HepG2 (cell line): ENCODE results near the gene TNS1. TPM values are rescaled to one million over a fixed set of nuclear protein-coding genes. Genes with fewer than 3 reads are reported as not detected.

Experiments
- ARNT ChIP-seq: fragments of 450-650 bp; IDR thresholded peaks from 2 replicates; pipeline ENCODE4 v1.6.1; 2017
- ATAD3A ChIP-seq: sonication (generic); formaldehyde crosslinking; IDR thresholded peaks from 2 replicates; pipeline ENCODE4 v1.4.0; 2020; ENCODE audit warnings: missing genetic modification reagents
- ATF2 ChIP-seq: sonication (generic); formaldehyde crosslinking; IDR thresholded peaks from 2 replicates; pipeline ENCODE4 v1.4.0; 2020; ENCODE audit warnings: missing genetic modification reagents
- BHLHE40 ChIP-seq: IDR thresholded peaks from 2 replicates; pipeline ENCODE4 v1.6.1; 2011; ENCODE audit warnings: low read length, improper control_type of control experiment
- CBX5 ChIP-seq: sonication (generic); formaldehyde crosslinking; IDR thresholded peaks from 2 replicates; pipeline ENCODE4 v1.4.0; 2020; ENCODE audit warnings: missing genetic modification reagents, borderline replicate concordance
- FUBP1 ChIP-seq: sonication (generic); formaldehyde crosslinking; IDR thresholded peaks from 2 replicates; pipeline ENCODE4 v1.5.1; 2020; ENCODE audit warnings: missing genetic modification reagents, mild to moderate bottlenecking, borderline replicate concordance
- GZF1 ChIP-seq: sonication (generic); formaldehyde crosslinking; IDR thresholded peaks from 2 replicates; pipeline ENCODE4 v1.5.1; 2020; ENCODE audit warnings: mild to moderate bottlenecking, missing genetic modification reagents
- KMT2B ChIP-seq: IDR thresholded peaks from 2 replicates; pipeline ENCODE4 v1.6.1; 2016; ENCODE audit warnings: missing genetic modification reagents, missing compliant biosample characterization
- NR2F1 ChIP-seq, 2 experiments: fragments of 450-650 bp in 1 of 2; formaldehyde crosslinking in 1 of 2; IDR thresholded peaks; 2 replicates each; pipeline versions ENCODE4 v1.5.0 to v1.6.1; 2016 to 2020; ENCODE audit warnings: mild to moderate bottlenecking in 1 of 2, missing compliant biosample characterization in 1 of 2, missing genetic modification reagents in 1 of 2, moderate library complexity in 1 of 2
- POLR2AphosphoS5 ChIP-seq: IDR thresholded peaks from 2 replicates; pipeline ENCODE4 v1.6.1; 2012; ENCODE audit warnings: low read depth, low read length
- RXRA ChIP-seq: sonication (generic); formaldehyde crosslinking; IDR thresholded peaks from 2 replicates; pipeline ENCODE4 v1.5.1; 2020; ENCODE audit warnings: missing genetic modification reagents
- SALL1 ChIP-seq: sonication (generic); formaldehyde crosslinking; IDR thresholded peaks from 2 replicates; pipeline ENCODE4 v1.8.0; 2022; ENCODE audit warnings: mild to moderate bottlenecking, missing genetic modification reagents
- SAP130 ChIP-seq: IDR thresholded peaks from 2 replicates; pipeline ENCODE4 v1.6.1; 2016; ENCODE audit warnings: low read depth
- SETDB1 ChIP-seq: sonication (generic); formaldehyde crosslinking; IDR thresholded peaks from 2 replicates; pipeline ENCODE4 v1.5.1; 2020; ENCODE audit warnings: missing genetic modification reagents, mild to moderate bottlenecking, borderline replicate concordance
- SMARCC2 ChIP-seq: fragments of 450-650 bp; IDR thresholded peaks from 2 replicates; pipeline ENCODE4 v1.6.1; 2017; ENCODE audit warnings: antibody characterized with exemption, mild to moderate bottlenecking
- TBL1XR1 ChIP-seq: fragments of 150-350 bp; IDR thresholded peaks from 2 replicates; pipeline ENCODE4 v1.6.1; 2014; ENCODE audit warnings: borderline replicate concordance, low read length; ENCODE audit not compliant: partially characterized antibody
- WIZ ChIP-seq: sonication (generic); formaldehyde crosslinking; IDR thresholded peaks from 2 replicates; pipeline ENCODE4 v1.5.1; 2020; ENCODE audit warnings: mild to moderate bottlenecking, missing genetic modification reagents
- ZEB1 ChIP-seq: IDR thresholded peaks from 2 replicates; pipeline ENCODE4 v1.6.1; 2012; ENCODE audit warnings: mild to moderate bottlenecking, low read depth, inconsistent platforms; ENCODE audit not compliant: insufficient replicate concordance
- ZMYM2 ChIP-seq: sonication (generic); formaldehyde crosslinking; IDR thresholded peaks from 2 replicates; pipeline ENCODE4 v1.8.0; 2022; ENCODE audit warnings: mild to moderate bottlenecking, missing genetic modification reagents
- ZNF333 ChIP-seq: sonication (generic); formaldehyde crosslinking; IDR thresholded peaks from 2 replicates; pipeline ENCODE4 v1.4.0; 2020; ENCODE audit warnings: mild to moderate bottlenecking, missing genetic modification reagents, borderline replicate concordance
- ZNF7 ChIP-seq: IDR thresholded peaks from 2 replicates; pipeline ENCODE4 v1.6.1; 2016; ENCODE audit warnings: missing biosample characterization, missing genetic modification reagents
- ZNF773 ChIP-seq: sonication (generic); formaldehyde crosslinking; IDR thresholded peaks from 2 replicates; pipeline ENCODE4 v1.4.0; 2020; ENCODE audit warnings: missing genetic modification reagents, borderline replicate concordance
- polyA plus RNA-seq, 8 experiments: library from polyadenylated mRNA; depleted of rRNA in 3 of 8; stranded (reverse) in 7 of 8; unstranded in 1 of 8; fragments of >200 nt; fragmentation: Illumina TruSeq in 4 of 8; extraction: Trizol in 4 of 8; gene quantifications; 2 replicates each; pipeline versions ENCODE4 v1.2.1 to v1.2.3, GENCODE V29; 2011 to 2016; ENCODE audit warnings: low read depth in 4 of 8, missing spikeins in 1 of 8, mixed read lengths in 1 of 8; ENCODE audit not compliant: insufficient read depth in 1 of 8
- total RNA-seq, 5 experiments: library from RNA; depleted of rRNA; stranded (reverse); fragments of >200 nt; fragmentation: Illumina TruSeq; extraction: Trizol; gene quantifications; 2 replicates each; pipeline ENCODE4 v1.2.3, GENCODE V29; 2016; ENCODE audit warnings: low read depth in 1 of 5
- TF ChIP-seq, protein P1 (sequence below): sonication (generic); formaldehyde crosslinking; IDR thresholded peaks from 2 replicates; pipeline ENCODE4 v1.4.0; 2020; ENCODE audit warnings: mild to moderate bottlenecking, missing genetic modification reagents
- TF ChIP-seq, protein P2 (sequence below): sonication (generic); formaldehyde crosslinking; IDR thresholded peaks from 2 replicates; pipeline ENCODE4 v1.9.0; 2022; ENCODE audit warnings: low read depth, missing genetic modification reagents
- TF ChIP-seq, protein P3 (sequence below): sonication (generic); formaldehyde crosslinking; IDR thresholded peaks from 2 replicates; pipeline ENCODE4 v1.8.0; 2022; ENCODE audit warnings: low read depth, missing genetic modification reagents

Gene TNS1
- total and polyA plus RNA-seq, 2 of the 13 experiments (the other 11 are each of a cell fraction or from before 2014, with no cell fraction given) = 1.9 to 118 TPM

- TF ChIP-seq SETDB1 (CRISPR knock-in tag) = no peak
- TF ChIP-seq CBX5 = no peak
- TF ChIP-seq ZEB1 = no peak
- TF ChIP-seq KMT2B (CRISPR knock-in tag) = no peak
- no peak for TF ChIP-seq FUBP1 (CRISPR knock-in tag)
- TF ChIP-seq WIZ (CRISPR knock-in tag) = no peak
- TF ChIP-seq, protein P1, sequence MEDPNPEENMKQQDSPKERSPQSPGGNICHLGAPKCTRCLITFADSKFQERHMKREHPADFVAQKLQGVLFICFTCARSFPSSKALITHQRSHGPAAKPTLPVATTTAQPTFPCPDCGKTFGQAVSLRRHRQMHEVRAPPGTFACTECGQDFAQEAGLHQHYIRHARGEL (CRISPR knock-in tag) = no peak
- TF ChIP-seq, protein P2, sequence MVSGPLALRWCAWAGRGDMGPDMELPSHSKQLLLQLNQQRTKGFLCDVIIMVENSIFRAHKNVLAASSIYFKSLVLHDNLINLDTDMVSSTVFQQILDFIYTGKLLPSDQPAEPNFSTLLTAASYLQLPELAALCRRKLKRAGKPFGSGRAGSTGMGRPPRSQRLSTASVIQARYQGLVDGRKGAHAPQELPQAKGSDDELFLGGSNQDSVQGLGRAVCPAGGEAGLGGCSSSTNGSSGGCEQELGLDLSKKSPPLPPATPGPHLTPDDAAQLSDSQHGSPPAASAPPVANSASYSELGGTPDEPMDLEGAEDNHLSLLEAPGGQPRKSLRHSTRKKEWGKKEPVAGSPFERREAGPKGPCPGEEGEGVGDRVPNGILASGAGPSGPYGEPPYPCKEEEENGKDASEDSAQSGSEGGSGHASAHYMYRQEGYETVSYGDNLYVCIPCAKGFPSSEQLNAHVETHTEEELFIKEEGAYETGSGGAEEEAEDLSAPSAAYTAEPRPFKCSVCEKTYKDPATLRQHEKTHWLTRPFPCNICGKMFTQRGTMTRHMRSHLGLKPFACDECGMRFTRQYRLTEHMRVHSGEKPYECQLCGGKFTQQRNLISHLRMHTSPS (CRISPR knock-in tag) = no peak
- peak in 1 of 2 experiments; percentile 48; a peak in 1 of 4 replicates for TF ChIP-seq NR2F1 (CRISPR knock-in tag; IDR thresholded peaks at IDR 0.05)
- TF ChIP-seq SMARCC2 = no peak
- TF ChIP-seq, protein P3, sequence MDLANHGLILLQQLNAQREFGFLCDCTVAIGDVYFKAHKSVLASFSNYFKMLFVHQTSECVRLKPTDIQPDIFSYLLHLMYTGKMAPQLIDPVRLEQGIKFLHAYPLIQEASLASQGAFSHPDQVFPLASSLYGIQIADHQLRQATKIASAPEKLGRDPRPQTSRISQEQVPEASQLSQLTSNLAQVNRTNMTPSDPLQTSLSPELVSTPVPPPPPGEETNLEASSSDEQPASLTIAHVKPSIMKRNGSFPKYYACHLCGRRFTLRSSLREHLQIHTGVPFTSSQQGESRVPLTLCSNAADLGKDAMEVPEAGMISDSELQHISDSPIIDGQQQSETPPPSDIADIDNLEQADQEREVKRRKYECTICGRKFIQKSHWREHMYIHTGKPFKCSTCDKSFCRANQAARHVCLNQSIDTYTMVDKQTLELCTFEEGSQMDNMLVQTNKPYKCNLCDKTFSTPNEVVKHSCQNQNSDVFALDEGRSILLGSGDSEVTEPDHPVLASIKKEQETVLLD (CRISPR knock-in tag) = no peak
- TF ChIP-seq ATF2 (CRISPR knock-in tag) = no peak
- TF ChIP-seq SALL1 (CRISPR knock-in tag) = 0 out of 2 replicates have a peak, but pooled peaks have one; percentile 49
- 0 out of 2 replicates have a peak, but pooled peaks have one; percentile 29 for TF ChIP-seq RXRA (CRISPR knock-in tag)
- TF ChIP-seq ZNF333 (CRISPR knock-in tag) = no peak
- peak; percentile 42; the same call in 1 of the 2 replicates for TF ChIP-seq SAP130
- no peak for TF ChIP-seq TBL1XR1
- TF ChIP-seq BHLHE40 = peak; percentile 47; the same call in 1 of the 2 replicates
- no peak for TF ChIP-seq ZMYM2 (CRISPR knock-in tag)
- no peak for TF ChIP-seq GZF1
- no peak for TF ChIP-seq ATAD3A
- TF ChIP-seq ZNF7 (CRISPR knock-in tag) = no peak
- no peak for TF ChIP-seq ZNF773
- TF ChIP-seq ARNT = no peak
- TF ChIP-seq POLR2AphosphoS5 = 0 out of 2 replicates have a peak, but pooled peaks have one; percentile 27
Measured at GRCh38 chr2:217801115-217801531, 201.7 kb downstream of the TNS1 start (continued).
